K562 (cell line): ENCODE measurements around the gene SRPK3. TPM values are rescaled to one million over a fixed set of nuclear protein-coding genes. Genes with fewer than 3 reads are reported as not detected.

Experiments used
- ATAC-seq: fragments of 200-7000 bp; cut with Tn5 transposase; 3 replicates; pipeline ENCODE4 v1.9.1; 2020; ENCODE audit warnings: moderate library complexity
- BruUV-seq: library from RNA; stranded (reverse); fragments of 400-500 nt; replicated peaks from 2 replicates; lab custom pipeline; 2021; lab: Mats Ljungman, UMichigan
- CTCF ChIA-PET: fragments of 300-600 bp; formaldehyde crosslinking; extraction: SDS; loops from one replicate; lab custom pipeline; 2021; ENCODE audit warnings: low intra/inter-chr PET ratio; lab: Yijun Ruan, JAX
- POLR2A ChIA-PET: fragments of 300-600, 350-650 bp; sonication (Branson Sonifier 250); formaldehyde crosslinking; extraction: SDS; loops from one replicate; lab custom pipeline; 2021; ENCODE audit warnings: antibody characterized with exemption, inconsistent platforms; lab: Yijun Ruan, JAX
- DNase-seq, 4 experiments: peaks; one replicate each; pipeline versions ENCODE4 v3.0.0 to v3.0.0-alpha.2; 2011 to 2018; ENCODE audit warnings: low spot score in 3 of 4, mixed read lengths in 3 of 4; ENCODE audit errors: extremely low read depth in 1 of 4
- FAIRE-seq: peaks from 2 replicates; lab custom pipeline; 2011; peaks lifted over from hg19 to GRCh38; lab: Jason Lieb, UNC
- H2AFZ ChIP-seq: 2 replicates; pipeline ENCODE4 v1.6.0; 2011; ENCODE audit warnings: low read depth, low read length, control low read depth, inconsistent platforms
- H3K27ac ChIP-seq: fragments of 200-600 bp; 3 replicates; pipeline ENCODE4 v1.8.0; 2011; ENCODE audit warnings: low read depth, mild to moderate bottlenecking, control low read depth, inconsistent platforms, low read length, moderate library complexity, mixed read lengths; ENCODE audit errors: extremely low read depth
- H3K27me3 ChIP-seq, 2 experiments: fragments of 300-600 bp in 1 of 2; 2 replicates in 1 of 2; 3 replicates in 1 of 2; pipeline versions ENCODE4 v1.6.0 to v1.8.0; 2011; ENCODE audit warnings: inconsistent platforms in 2 of 2, low read length in 2 of 2, mild to moderate bottlenecking in 1 of 2, mixed read lengths in 1 of 2, moderate library complexity in 1 of 2; ENCODE audit not compliant: control insufficient read depth in 2 of 2, insufficient read depth in 2 of 2
- H3K36me3 ChIP-seq: fragments of 300-600 bp; 3 replicates; pipeline ENCODE4 v1.8.0; 2011; ENCODE audit warnings: mild to moderate bottlenecking, low read length, inconsistent platforms; ENCODE audit not compliant: control insufficient read depth, insufficient read depth
- H3K4me1 ChIP-seq, 2 experiments: fragments of 200-600 bp in 1 of 2; replicated peaks in 1 of 2; 2 replicates in 1 of 2; 3 replicates in 1 of 2; pipeline versions ENCODE4 v1.5.1 to v1.8.0; 2011; ENCODE audit warnings: inconsistent platforms in 2 of 2, low read length in 2 of 2, mild to moderate bottlenecking in 1 of 2, mixed read lengths in 1 of 2, moderate library complexity in 1 of 2; ENCODE audit not compliant: control insufficient read depth in 2 of 2, insufficient read depth in 2 of 2
- H3K4me2 ChIP-seq: 2 replicates; pipeline ENCODE4 v1.6.1; 2011; ENCODE audit warnings: low read length, control low read depth, inconsistent platforms, mixed read lengths; ENCODE audit not compliant: insufficient read depth
- H3K4me3 ChIP-seq: fragments of 200-600 bp; sonication (generic), shearing (Covaris generic); 2 replicates; pipeline ENCODE4 v1.5.1; 2016; ENCODE audit warnings: control low read depth, inconsistent platforms
- H3K79me2 ChIP-seq: fragments of 200-600 bp; 3 replicates; pipeline ENCODE4 v1.8.0; 2011; ENCODE audit warnings: low read length, inconsistent platforms; ENCODE audit not compliant: control insufficient read depth, insufficient read depth
- H3K9ac ChIP-seq, 2 experiments: 2 replicates each; pipeline versions ENCODE4 v1.6.0 to v1.6.1; 2011; ENCODE audit warnings: low read depth in 2 of 2, low read length in 2 of 2, control low read depth in 1 of 2, inconsistent platforms in 1 of 2, mild to moderate bottlenecking in 1 of 2, mixed read lengths in 1 of 2; ENCODE audit not compliant: insufficient read depth in 1 of 2
- H3K9me1 ChIP-seq: one replicate; pipeline ENCODE4 v1.6.0; 2011; ENCODE audit warnings: inconsistent platforms, mild to moderate bottlenecking, low read length, moderate library complexity; ENCODE audit not compliant: control insufficient read depth, insufficient read depth
- H3K9me3 ChIP-seq: replicated peaks from 2 replicates; pipeline ENCODE4 v1.5.1; 2011; ENCODE audit warnings: low read depth, low read length, inconsistent platforms; ENCODE audit not compliant: control insufficient read depth, insufficient read depth
- H4K20me1 ChIP-seq: replicated peaks from 2 replicates; pipeline ENCODE4 v1.6.1; 2011; ENCODE audit warnings: low read length, inconsistent platforms, mixed read lengths; ENCODE audit not compliant: control insufficient read depth, insufficient read depth
- DACH1 ChIP-seq: fragments of 450-650 bp; IDR thresholded peaks from 2 replicates; pipeline ENCODE4 v1.6.1; 2018; ENCODE audit not compliant: partially characterized antibody
- NR2F6 ChIP-seq: fragments of 450-650 bp; formaldehyde crosslinking; IDR thresholded peaks from 2 replicates; pipeline ENCODE4 v1.4.0; 2020; ENCODE audit warnings: mild to moderate bottlenecking
- WGBS: fragments of 100-300 bp; shearing (Covaris generic); methylation state at CpG from one replicate; pipeline ENCODE4 v1.1.6; 2016; ENCODE audit warnings: low coverage, mixed read lengths; ENCODE audit not compliant: insufficient coverage; ENCODE audit errors: missing lambda C conversion rate; 5-methylcytosine and 5-hydroxymethylcytosine counted together
- in situ Hi-C: fragments of 300-500 bp; cut with MboI; formaldehyde crosslinking; loops from 4 replicates; pipeline ENCODE4 v1.15.0; 2018; ENCODE audit warnings: inconsistent platforms, mixed read lengths
- intact Hi-C: fragments of 100-400 bp; cut with micrococcal nuclease; formaldehyde crosslinking; loops from 2 replicates; pipeline ENCODE4 v1.14.2; 2022
- polyA plus RNA-seq, 8 experiments: library from polyadenylated mRNA; depleted of rRNA in 4 of 8; stranded (reverse) in 5 of 8; unstranded in 3 of 8; fragments of >200 nt; fragmentation: Nextera tagmentation in 2 of 8; fragmentation: Illumina TruSeq in 1 of 8; extraction: Ambion mirVana in 2 of 8; extraction: Trizol in 1 of 8; gene quantifications; 2 replicates each; pipeline versions ENCODE4 v1.2.1 to v1.2.3, GENCODE V29; 2011 to 2014; ENCODE audit warnings: inconsistent platforms in 1 of 8, missing spikeins in 1 of 8
- total RNA-seq, 7 experiments: library from RNA; depleted of rRNA in 6 of 7; stranded (reverse); fragments of >200 nt in 6 of 7; fragmentation: Illumina TruSeq in 2 of 7; extraction: Trizol in 2 of 7; gene quantifications; 2 replicates each; pipeline versions ENCODE4 v1.2.1 to v1.2.3, GENCODE V29; 2011 to 2021; ENCODE audit warnings: low replicate concordance in 1 of 7
- TF ChIP-seq, protein P1 (sequence below): IDR thresholded peaks from 2 replicates; pipeline ENCODE4 v1.6.1; 2011; ENCODE audit not compliant: insufficient read length; ENCODE audit errors: extremely low read depth
- TF ChIP-seq, protein P2 (sequence below): conservative IDR thresholded peaks from 2 replicates; pipeline ENCODE4 v1.6.1; 2011; ENCODE audit warnings: low read depth, mild to moderate bottlenecking, low read length; ENCODE audit not compliant: control insufficient read depth

Gene SRPK3
- total and polyA plus RNA-seq, 9 of the 15 experiments (the other 6 are each of a cell fraction or from before 2014, with no cell fraction given) = 0.01 to 0.09 (median 0.04) TPM; not detected in 2

DNA sequence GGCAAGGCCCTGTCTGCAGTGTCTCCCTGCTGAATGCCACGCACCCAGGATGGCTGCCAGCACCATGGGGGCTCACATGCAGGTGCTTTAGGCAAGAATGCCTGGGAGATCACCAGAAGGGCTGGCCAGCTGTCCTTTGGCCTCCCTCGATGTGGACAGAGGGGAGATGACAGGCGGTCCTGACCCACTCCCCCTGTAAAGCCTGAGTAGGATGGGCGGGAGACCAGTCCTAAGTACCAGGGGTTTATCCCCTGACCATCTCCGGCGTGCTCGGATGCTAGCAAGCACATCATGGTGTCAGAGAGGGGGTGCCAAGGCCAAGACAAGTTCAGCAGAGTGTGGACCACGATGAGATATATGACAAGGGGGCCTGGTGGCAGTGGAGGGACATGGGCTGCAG is 44.2 kb downstream of the SRPK3 start:
- 6% methylated on average over 8 of the region's 8 CpGs for WGBS
- ChIA-PET POLR2A (interaction anchor here (0.6 kb wide), 1 partner anchor 148 kb away, joined by 3 read pairs; the partner anchor contains the start of gene TMEM187), CTCF (no interaction called here)
- FAIRE-seq (no peak), DNase-seq (no peak), ATAC-seq (no peak)
- no peak overlapping the region for H3K4me3 ChIP-seq
- H3K27me3 ChIP-seq = peaks cover 22 to 45% of the 10 kb centered on the region in 2 experiments; a peak in 4 of 5 replicates
- intact Hi-C loops (no loop called here), in situ Hi-C loops (no loop called here)
- H3K36me3 ChIP-seq = no peaks in the 10 kb centered on the region
- BruUV-seq = no TSS peak
- H3K4me2 ChIP-seq = no peak overlapping the region
- no peak overlapping the region for H3K27ac ChIP-seq
- TF ChIP-seq, protein P1, sequence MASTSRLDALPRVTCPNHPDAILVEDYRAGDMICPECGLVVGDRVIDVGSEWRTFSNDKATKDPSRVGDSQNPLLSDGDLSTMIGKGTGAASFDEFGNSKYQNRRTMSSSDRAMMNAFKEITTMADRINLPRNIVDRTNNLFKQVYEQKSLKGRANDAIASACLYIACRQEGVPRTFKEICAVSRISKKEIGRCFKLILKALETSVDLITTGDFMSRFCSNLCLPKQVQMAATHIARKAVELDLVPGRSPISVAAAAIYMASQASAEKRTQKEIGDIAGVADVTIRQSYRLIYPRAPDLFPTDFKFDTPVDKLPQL = no peak
- TF ChIP-seq, protein P2, sequence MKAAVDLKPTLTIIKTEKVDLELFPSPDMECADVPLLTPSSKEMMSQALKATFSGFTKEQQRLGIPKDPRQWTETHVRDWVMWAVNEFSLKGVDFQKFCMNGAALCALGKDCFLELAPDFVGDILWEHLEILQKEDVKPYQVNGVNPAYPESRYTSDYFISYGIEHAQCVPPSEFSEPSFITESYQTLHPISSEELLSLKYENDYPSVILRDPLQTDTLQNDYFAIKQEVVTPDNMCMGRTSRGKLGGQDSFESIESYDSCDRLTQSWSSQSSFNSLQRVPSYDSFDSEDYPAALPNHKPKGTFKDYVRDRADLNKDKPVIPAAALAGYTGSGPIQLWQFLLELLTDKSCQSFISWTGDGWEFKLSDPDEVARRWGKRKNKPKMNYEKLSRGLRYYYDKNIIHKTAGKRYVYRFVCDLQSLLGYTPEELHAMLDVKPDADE = no peak
- no peak for TF ChIP-seq NR2F6
- TF ChIP-seq DACH1 = no peak
- H3K9ac ChIP-seq = no peak overlapping the region
- H3K9me1 ChIP-seq = no peaks in the 10 kb centered on the region
- no peaks in the 10 kb centered on the region for H3K79me2 ChIP-seq
- no peaks in the 10 kb centered on the region for H3K9me3 ChIP-seq
- H4K20me1 ChIP-seq = no peaks in the 10 kb centered on the region
- H3K4me1 ChIP-seq = peaks cover 0 to 17% of the 10 kb centered on the region in 2 experiments; a peak in 2 of 5 replicates
- H2AFZ ChIP-seq = no peak overlapping the region
